Smooth muscle cell (in vitro differentiated cells): ENCODE measurements around the gene CHRM4. TPM values are rescaled to one million over a fixed set of nuclear protein-coding genes. Genes with fewer than 3 reads are reported as not detected.

Source experiments
- DNase-seq: peaks from one replicate; lab custom pipeline; 2025; ENCODE audit not compliant: unreplicated experiment; lab: John Stamatoyannopoulos, UW
- H2AFZ ChIP-seq: fragments of 200-600 bp; sonication (generic); 2 replicates; pipeline ENCODE4 v1.6.0; 2016; ENCODE audit warnings: antibody characterized with exemption, low read depth, mild to moderate bottlenecking
- H3F3A ChIP-seq: fragments of 200-600 bp; sonication (generic); 2 replicates; pipeline ENCODE4 v1.6.0; 2017; ENCODE audit warnings: antibody characterized with exemption, low read depth
- H3K27ac ChIP-seq: fragments of 200-600 bp; sonication (generic); 2 replicates; pipeline ENCODE4 v1.5.1; 2016; ENCODE audit warnings: low read depth, mild to moderate bottlenecking
- H3K27me3 ChIP-seq: fragments of 200-600 bp; sonication (generic); 2 replicates; pipeline ENCODE4 v1.6.1; 2016; ENCODE audit warnings: low read depth, mild to moderate bottlenecking
- H3K36me3 ChIP-seq: fragments of 200-600 bp; sonication (generic); 2 replicates; pipeline ENCODE4 v1.5.1; 2016; ENCODE audit warnings: low read depth
- H3K4me1 ChIP-seq: fragments of 200-600 bp; sonication (generic); 2 replicates; pipeline ENCODE4 v1.5.1; 2016; ENCODE audit warnings: low read depth
- H3K4me2 ChIP-seq: fragments of 200-600 bp; sonication (generic); 2 replicates; pipeline ENCODE4 v1.6.0; 2016; ENCODE audit warnings: mild to moderate bottlenecking
- H3K4me3 ChIP-seq: fragments of 200-600 bp; sonication (generic); 2 replicates; pipeline ENCODE4 v1.5.1; 2016; ENCODE audit warnings: mild to moderate bottlenecking
- H3K79me2 ChIP-seq: fragments of 200-600 bp; sonication (generic); 2 replicates; pipeline ENCODE4 v1.6.0; 2016; ENCODE audit warnings: low read depth, mild to moderate bottlenecking
- H3K9ac ChIP-seq: fragments of 200-600 bp; sonication (generic); 2 replicates; pipeline ENCODE4 v1.6.0; 2016; ENCODE audit warnings: low read depth
- H3K9me3 ChIP-seq: fragments of 200-600 bp; sonication (generic); replicated peaks from 2 replicates; pipeline ENCODE4 v1.5.1; 2016; ENCODE audit warnings: low read depth
- H4K20me1 ChIP-seq: fragments of 200-600 bp; sonication (generic); 2 replicates; pipeline ENCODE4 v1.6.0; 2016; ENCODE audit warnings: low read depth
- WGBS: methylation state at CpG from one replicate; pipeline ENCODE4 v1.1.7; 2016; ENCODE audit warnings: low lambda C conversion rate; 5-methylcytosine and 5-hydroxymethylcytosine counted together
- polyA plus RNA-seq: library from polyadenylated mRNA; unstranded; fragments of >200 nt; fragmentation: Nextera tagmentation; extraction: Ambion mirVana; gene quantifications from 2 replicates; pipeline ENCODE4 v1.2.1, GENCODE V29; 2016
- total RNA-seq: library from RNA; depleted of rRNA; stranded (reverse); fragments of >200 nt; gene quantifications from 2 replicates; pipeline ENCODE4 v1.2.3, GENCODE V29; 2014
- TF ChIP-seq, protein P1 (sequence below): fragments of 200-600 bp; sonication (generic); IDR thresholded peaks from 2 replicates; pipeline ENCODE4 v1.5.1; 2017; ENCODE audit warnings: borderline replicate concordance, mild to moderate bottlenecking, antibody characterized with exemption; ENCODE audit not compliant: insufficient read depth, poor library complexity, severe bottlenecking

The CHRM4 gene
- total and polyA plus RNA-seq, 2 experiments from 2014 or later, result 4.7 to 20.0 TPM

- Histone ChIP-seq H3K9ac (no peak overlapping the region), H3K27ac (no peak overlapping the region), H3K36me3 (peaks cover 4% of the 10 kb centered on the region), H3K79me2 (no peaks in the 10 kb centered on the region), H3K4me2 (no peak overlapping the region), H2AFZ (no peak overlapping the region), H3K4me1 (no peaks in the 10 kb centered on the region), H3K9me3 (no peaks in the 10 kb centered on the region), H3K4me3 (no peak overlapping the region), H4K20me1 (no peaks in the 10 kb centered on the region), H3K27me3 (no peaks in the 10 kb centered on the region), H3F3A (no peaks in the 10 kb centered on the region)
- 97% methylated on average over 6 of the region's 6 CpGs for WGBS
- DNase-seq, result no peak
- TF ChIP-seq, protein P1, sequence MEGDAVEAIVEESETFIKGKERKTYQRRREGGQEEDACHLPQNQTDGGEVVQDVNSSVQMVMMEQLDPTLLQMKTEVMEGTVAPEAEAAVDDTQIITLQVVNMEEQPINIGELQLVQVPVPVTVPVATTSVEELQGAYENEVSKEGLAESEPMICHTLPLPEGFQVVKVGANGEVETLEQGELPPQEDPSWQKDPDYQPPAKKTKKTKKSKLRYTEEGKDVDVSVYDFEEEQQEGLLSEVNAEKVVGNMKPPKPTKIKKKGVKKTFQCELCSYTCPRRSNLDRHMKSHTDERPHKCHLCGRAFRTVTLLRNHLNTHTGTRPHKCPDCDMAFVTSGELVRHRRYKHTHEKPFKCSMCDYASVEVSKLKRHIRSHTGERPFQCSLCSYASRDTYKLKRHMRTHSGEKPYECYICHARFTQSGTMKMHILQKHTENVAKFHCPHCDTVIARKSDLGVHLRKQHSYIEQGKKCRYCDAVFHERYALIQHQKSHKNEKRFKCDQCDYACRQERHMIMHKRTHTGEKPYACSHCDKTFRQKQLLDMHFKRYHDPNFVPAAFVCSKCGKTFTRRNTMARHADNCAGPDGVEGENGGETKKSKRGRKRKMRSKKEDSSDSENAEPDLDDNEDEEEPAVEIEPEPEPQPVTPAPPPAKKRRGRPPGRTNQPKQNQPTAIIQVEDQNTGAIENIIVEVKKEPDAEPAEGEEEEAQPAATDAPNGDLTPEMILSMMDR, result no peak
Observed at GRCh38 chr11:46408407-46408986, 16.9 kb upstream of the CHRM4 start.

- 94% methylated on average over 10 of the region's 10 CpGs for WGBS
Observed at GRCh38 chr11:46407635-46408034, 16.1 kb upstream of the CHRM4 start.

DNA sequence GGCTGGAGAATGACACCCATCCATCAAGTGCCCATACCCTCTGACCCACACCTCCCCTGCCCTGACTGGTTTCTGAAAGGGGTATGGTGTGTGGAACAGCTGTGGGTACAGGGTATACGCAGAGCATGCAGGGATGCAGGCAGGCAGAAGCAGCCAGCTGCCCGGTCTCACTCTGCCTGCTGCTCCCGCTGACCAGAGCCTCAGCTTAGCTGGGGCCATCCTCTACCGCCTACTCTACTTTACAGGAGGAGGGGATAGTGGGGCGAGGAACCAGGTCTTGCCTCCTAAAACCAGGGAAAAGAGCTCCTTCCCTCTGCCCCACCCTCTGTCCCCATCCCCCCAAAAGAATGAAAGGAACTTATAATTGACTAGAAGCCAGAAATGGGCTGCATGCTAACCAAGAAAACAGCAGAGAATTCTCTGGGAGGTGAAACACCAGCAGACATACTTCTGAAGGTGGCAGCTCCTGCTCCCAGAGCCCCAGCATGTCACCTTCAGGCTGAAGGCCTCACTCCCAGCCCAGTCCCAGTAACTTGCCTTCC is 13.0 kb upstream of the CHRM4 start:
- Histone ChIP-seq H3K27ac (no peak overlapping the region), H3K4me1 (no peaks in the 10 kb centered on the region), H3K4me2 (no peak overlapping the region), H3K79me2 (no peaks in the 10 kb centered on the region), H3K4me3 (no peak overlapping the region), H3F3A (no peaks in the 10 kb centered on the region), H3K27me3 (no peaks in the 10 kb centered on the region), H2AFZ (no peak overlapping the region), H3K9me3 (no peaks in the 10 kb centered on the region), H3K9ac (no peak overlapping the region), H3K36me3 (peaks cover 4% of the 10 kb centered on the region), H4K20me1 (peaks cover 16% of the 10 kb centered on the region)
- TF ChIP-seq, protein P1, result no peak
- 92% methylated on average over 5 of the region's 5 CpGs for WGBS
- no peak for DNase-seq

More at GRCh38 chr11:46407635-46408034, 16.1 kb upstream of the CHRM4 start:
- Histone ChIP-seq H3K4me2 (no peak overlapping the region), H3K79me2 (no peaks in the 10 kb centered on the region), H4K20me1 (peaks cover 5% of the 10 kb centered on the region), H3K4me3 (no peak overlapping the region), H3K4me1 (no peaks in the 10 kb centered on the region), H3K36me3 (peaks cover 4% of the 10 kb centered on the region), H3K27me3 (no peaks in the 10 kb centered on the region), H3K27ac (no peak overlapping the region), H3K9ac (no peak overlapping the region), H3F3A (no peaks in the 10 kb centered on the region), H2AFZ (no peak overlapping the region), H3K9me3 (no peaks in the 10 kb centered on the region)
- no peak for DNase-seq
- TF ChIP-seq, protein P1, result no peak
